ENCODE data around the gene SPATA24.
"Not testable (repeated sequence)": the region's sequence is repeated elsewhere in the genome, so short reads cannot be mapped to it uniquely, and the experiment has no call there.

SPATA24 gene

DNA sequence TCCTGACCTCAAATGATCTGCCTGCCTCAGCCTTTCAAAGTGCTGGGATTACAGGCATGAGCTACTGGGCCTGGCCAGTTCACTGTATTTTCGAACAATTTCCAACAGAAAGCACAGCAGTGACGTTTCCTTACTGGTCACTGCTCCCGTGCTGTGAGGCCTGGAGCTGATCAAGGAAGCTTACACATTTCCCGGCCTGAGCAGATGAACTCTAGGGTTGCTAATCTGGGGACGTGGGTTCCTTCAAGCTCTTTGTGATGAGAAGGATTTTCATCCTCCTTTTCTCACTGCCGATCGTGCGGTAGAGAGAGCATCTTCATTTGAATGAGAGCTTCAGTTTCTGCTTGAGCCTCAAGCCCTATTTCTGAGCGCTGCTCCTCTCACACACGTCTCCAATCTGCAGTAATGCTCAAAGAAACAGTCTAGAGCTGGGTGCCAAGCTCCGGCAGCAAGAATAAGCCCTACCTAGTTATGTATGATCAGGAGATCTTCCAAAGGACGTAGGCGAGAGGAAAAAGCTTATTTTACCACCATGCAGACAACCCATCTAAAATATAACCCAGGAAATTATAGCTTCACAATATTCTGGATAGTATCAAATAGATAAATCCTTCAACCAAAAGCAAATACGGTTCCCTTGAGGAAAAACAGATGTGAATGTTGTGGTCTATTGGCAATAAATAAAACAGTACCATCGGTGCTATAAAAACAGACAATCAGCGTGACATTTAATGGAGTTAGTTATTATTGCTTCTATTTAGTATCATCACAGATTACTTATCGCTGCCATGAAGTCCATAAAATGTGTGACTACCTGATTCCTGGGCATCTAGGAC lies 7.3 kb upstream of the SPATA24 start:
- no peak overlapping the region for H3K4me3 ChIP-seq (ENCODE audit: low read depth, low read length)
- peak; percentile 49 for DNase-seq (ENCODE audit: low read depth)
- TF ChIP-seq, protein P1, sequence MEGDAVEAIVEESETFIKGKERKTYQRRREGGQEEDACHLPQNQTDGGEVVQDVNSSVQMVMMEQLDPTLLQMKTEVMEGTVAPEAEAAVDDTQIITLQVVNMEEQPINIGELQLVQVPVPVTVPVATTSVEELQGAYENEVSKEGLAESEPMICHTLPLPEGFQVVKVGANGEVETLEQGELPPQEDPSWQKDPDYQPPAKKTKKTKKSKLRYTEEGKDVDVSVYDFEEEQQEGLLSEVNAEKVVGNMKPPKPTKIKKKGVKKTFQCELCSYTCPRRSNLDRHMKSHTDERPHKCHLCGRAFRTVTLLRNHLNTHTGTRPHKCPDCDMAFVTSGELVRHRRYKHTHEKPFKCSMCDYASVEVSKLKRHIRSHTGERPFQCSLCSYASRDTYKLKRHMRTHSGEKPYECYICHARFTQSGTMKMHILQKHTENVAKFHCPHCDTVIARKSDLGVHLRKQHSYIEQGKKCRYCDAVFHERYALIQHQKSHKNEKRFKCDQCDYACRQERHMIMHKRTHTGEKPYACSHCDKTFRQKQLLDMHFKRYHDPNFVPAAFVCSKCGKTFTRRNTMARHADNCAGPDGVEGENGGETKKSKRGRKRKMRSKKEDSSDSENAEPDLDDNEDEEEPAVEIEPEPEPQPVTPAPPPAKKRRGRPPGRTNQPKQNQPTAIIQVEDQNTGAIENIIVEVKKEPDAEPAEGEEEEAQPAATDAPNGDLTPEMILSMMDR (conservative IDR thresholded peaks at IDR 0.05; ENCODE audit: low read depth, low read length) = no peak

DNA sequence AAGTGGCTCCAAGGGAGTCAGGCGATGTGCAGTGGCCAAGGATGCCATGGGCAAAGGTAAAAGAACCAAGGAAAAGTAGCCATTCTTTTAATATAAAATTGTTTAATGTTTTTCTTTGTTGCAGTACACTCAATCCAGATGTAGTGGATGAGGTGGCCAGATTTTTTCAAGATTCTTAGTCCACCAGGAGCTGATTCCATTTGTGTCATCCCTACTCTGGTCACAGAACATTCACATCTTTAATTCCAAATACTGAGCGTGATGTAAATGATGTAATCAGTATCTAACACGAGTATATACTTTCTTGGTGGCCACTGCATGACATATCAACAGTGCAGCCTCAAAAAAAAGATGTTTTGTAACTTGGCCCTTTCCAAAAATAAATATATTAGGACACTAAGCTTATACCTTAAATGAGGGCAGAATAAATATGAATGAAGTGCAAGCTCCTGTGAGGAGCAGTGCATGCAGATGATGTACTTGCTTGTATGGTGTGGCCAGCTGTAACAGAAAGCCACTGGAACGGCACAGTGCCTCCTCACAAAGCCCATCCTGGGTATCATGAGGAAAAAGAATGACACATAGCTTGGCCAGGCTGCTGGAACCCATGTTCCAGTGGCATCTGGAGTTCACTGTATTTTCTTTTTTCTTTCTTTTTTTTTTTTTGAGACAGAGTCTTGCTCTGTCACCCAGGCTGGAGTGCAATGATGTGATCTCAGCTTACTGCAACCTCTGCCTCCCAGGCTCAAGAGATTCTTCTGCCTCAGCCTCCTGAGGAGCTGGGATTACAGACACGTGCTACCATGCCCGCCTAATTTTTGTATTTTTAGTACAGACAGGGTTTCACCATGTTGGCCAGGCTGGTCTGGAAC lies 6.5 kb upstream of the SPATA24 start:
- DNase-seq (ENCODE audit: low read depth) = no peak
- H3K4me3 ChIP-seq (ENCODE audit: low read depth, low read length) = no peak overlapping the region
- TF ChIP-seq, protein P1 (conservative IDR thresholded peaks at IDR 0.05; ENCODE audit: low read depth, low read length) = no peak

DNA sequence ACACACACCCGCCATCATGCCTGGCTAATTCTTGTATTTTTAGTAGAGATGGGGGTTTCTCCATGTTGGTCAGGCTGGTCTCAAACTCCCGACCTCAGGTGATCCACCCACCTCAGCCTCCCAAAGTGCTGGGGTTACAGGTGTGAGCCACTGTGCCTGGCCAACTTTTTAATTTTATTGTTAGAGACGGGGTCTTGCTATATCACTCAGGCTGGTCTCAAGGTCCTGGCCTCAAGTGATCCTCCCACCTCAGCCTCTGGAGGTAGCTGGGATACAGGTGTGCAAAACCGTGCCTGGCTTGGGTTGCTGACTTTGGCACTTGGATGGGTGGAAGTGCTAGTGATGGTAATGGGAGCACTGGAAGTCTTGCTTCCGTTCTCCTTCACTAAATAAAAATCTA lies 5.2 kb upstream of the SPATA24 start:
- not testable (repeated sequence) for DNase-seq (ENCODE audit: low read depth); H3K4me3 ChIP-seq (ENCODE audit: low read depth, low read length)

DNA sequence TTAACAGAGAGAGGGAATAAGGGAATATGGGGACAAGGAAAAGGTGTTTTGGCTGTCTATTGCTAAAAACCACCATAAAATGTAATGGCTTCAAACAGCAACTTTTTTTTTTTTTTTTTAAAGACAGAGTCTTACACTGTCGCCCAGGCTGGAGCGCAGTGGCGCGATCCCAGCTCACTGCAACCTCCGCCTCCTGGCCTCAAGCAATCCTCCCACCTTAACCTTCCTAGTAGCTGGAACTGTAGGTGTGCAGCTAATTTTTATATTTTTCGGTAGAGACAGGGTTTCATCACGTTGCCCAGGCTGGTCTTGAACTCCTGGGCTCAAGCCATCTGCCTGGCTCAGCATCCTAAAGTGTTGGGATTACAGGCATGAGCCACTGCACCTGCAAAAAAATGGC lies 4.3 kb upstream of the SPATA24 start:
- TF ChIP-seq, protein P1 (conservative IDR thresholded peaks at IDR 0.05; ENCODE audit: low read depth, low read length) = no peak
- no peak overlapping the region for H3K4me3 ChIP-seq (ENCODE audit: low read depth, low read length)

DNA sequence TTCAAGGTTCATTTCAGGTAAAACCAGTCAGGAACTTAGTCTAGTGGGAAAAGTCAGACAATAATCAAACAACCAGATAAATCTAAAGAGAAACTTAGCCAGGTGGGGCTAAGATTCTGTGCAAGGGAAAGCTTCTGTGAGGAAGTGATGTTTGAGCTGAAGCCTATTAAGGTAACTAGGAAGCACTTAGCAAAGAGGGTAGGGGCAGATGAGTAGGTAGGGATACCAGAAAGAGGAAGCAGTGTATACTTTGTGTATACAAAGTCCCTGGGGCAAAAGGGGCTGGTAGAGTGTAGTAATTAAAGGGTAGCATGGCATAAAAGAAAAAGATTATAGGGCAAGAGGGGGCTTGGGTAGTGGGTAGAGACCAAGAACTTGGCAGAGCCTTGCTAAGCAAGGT lies 3.6 kb upstream of the SPATA24 start:
- no peak overlapping the region for H3K4me3 ChIP-seq (ENCODE audit: low read depth, low read length)
- DNase-seq (ENCODE audit: low read depth) = no peak
- TF ChIP-seq, protein P1 (conservative IDR thresholded peaks at IDR 0.05; ENCODE audit: low read depth, low read length) = no peak

More for the DNA sequence above, 4.3 kb upstream of the SPATA24 start:
- no peak for DNase-seq (ENCODE audit: low read depth)

DNA sequence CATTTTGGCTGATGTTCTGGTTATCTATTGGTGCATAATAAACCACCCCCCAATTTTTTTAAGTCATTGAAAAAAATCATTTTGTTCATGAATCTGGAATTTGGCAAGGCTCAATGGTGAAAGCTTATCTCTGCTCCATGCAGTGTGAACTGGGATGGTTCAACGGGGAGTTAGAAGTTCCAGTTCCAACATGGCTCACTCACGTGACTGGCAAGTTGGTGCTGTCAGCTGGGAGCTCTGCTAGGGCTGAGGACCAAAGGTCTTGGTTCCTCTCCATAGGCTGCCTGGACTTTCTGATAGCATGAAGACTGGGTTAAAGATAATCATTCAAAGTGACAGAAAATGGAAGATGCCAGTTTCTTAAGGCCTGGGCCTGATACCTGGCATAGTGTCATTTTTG lies 3.1 kb upstream of the SPATA24 start:
- H3K4me3 ChIP-seq (ENCODE audit: low read depth, low read length) = no peak overlapping the region
- TF ChIP-seq, protein P1 (conservative IDR thresholded peaks at IDR 0.05; ENCODE audit: low read depth, low read length) = no peak
- no peak for DNase-seq (ENCODE audit: low read depth)

DNA sequence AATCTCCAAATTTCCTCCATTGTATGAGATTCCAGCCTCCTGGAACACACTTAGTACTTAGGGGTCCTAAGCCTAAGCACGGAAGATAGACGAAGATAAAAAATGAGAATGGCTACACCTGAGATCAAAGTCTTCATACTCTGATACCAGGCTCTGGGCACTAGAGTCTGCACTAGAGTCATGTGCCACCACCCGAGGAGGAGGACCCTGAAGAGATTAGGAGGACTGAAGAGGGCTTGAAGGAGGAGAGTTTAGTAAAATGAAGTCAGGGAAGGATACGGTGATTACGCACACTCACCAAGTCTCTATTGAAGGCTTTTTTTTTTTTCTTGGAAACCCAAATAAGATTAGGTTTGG lies 573 bp upstream of the SPATA24 start:
- TF ChIP-seq, protein P1 (conservative IDR thresholded peaks at IDR 0.05; ENCODE audit: low read depth, low read length) = no peak
- H3K4me3 ChIP-seq (ENCODE audit: low read depth, low read length) = no peak overlapping the region
- DNase-seq (ENCODE audit: low read depth) = no peak
